Thoracic aorta (tissue), 2 donors: ENCODE data around the gene SNRNP70. TPM values are rescaled to one million over a fixed set of nuclear protein-coding genes. Genes with fewer than 3 reads are reported as not detected.
A peak's percentile ranks its signal among the peaks of the same experiment; 100 is the strongest.
"Not testable (repeated sequence)": the region's sequence is repeated elsewhere in the genome, so short reads cannot be mapped to it uniquely, and the experiment has no call there.

ENCODE experiments used
- ATAC-seq: fragments of 150-250 bp; one replicate; pipeline ENCODE4 v1.8.0; 2017; ENCODE audit warnings: low read depth; ENCODE audit not compliant: insufficient number of reproducible peaks, low FRiP score
- DNase-seq: peaks from one replicate; pipeline ENCODE4 v3.0.0-alpha.2; 2020; ENCODE audit warnings: low spot score
- H3K27ac ChIP-seq, 2 donors: fragments of 200-600 bp; sonication (generic); 1 replicate in 1 of 2; 2 replicates in 1 of 2; pipeline ENCODE4 v1.5.1; 2016; ENCODE audit warnings: mild to moderate bottlenecking in 2 of 2, moderate library complexity in 2 of 2
- H3K27me3 ChIP-seq: fragments of 200-600 bp; sonication (generic); replicated peaks from 2 replicates; pipeline ENCODE4 v1.6.0; 2016; ENCODE audit warnings: mild to moderate bottlenecking; ENCODE audit not compliant: insufficient read depth
- H3K36me3 ChIP-seq: fragments of 200-600 bp; sonication (generic); one replicate; pipeline ENCODE4 v1.5.1; 2016
- H3K4me1 ChIP-seq, 2 donors: fragments of 200-600 bp; sonication (generic); 1 replicate in 1 of 2; 2 replicates in 1 of 2; pipeline versions ENCODE4 v1.5.1 to v1.6.0; 2016; ENCODE audit warnings: low read depth in 2 of 2, mild to moderate bottlenecking in 1 of 2; ENCODE audit not compliant: control insufficient read depth in 1 of 2
- H3K4me3 ChIP-seq: fragments of 200-600 bp; sonication (generic); 2 replicates; pipeline ENCODE4 v1.5.1; 2016; ENCODE audit warnings: mild to moderate bottlenecking
- H3K9me3 ChIP-seq: fragments of 200-600 bp; sonication (generic); 2 replicates; pipeline ENCODE4 v1.5.1; 2016
- CTCF ChIP-seq: fragments of 200-600 bp; sonication (generic); IDR thresholded peaks from one replicate; pipeline ENCODE4 v1.5.1; 2019; ENCODE audit warnings: antibody characterized with exemption
- total RNA-seq, 2 donors: library from RNA; depleted of rRNA; stranded (reverse); fragments of >200 nt; gene quantifications; one replicate each; pipeline versions ENCODE4 v1.1.0 to v1.2.3, GENCODE V29; 2016

SNRNP70 gene
- total RNA-seq, 2 donors from 2014 or later = 339 to 438 TPM

GRCh38 chr19:49140951-49141350 is 55.7 kb downstream of the SNRNP70 start:
- no peak overlapping the region for H3K4me3 ChIP-seq
- TF ChIP-seq CTCF = no peak
- no peak for DNase-seq

GRCh38 chr19:49141352-49141751 is 56.1 kb downstream of the SNRNP70 start:
- H3K9me3 ChIP-seq = no peaks in the 10 kb centered on the region
- DNase-seq (no peak), ATAC-seq (no peak)
- H3K27ac ChIP-seq = no peak overlapping the region
- peaks cover 4 to 15% of the 10 kb centered on the region in 2 donors for H3K4me1 ChIP-seq
- no peaks in the 10 kb centered on the region for H3K27me3 ChIP-seq
- H3K36me3 ChIP-seq = no peaks in the 10 kb centered on the region
- TF ChIP-seq CTCF = no peak
- H3K4me3 ChIP-seq = no peak overlapping the region

More at GRCh38 chr19:49140951-49141350, 55.7 kb downstream of the SNRNP70 start:
- Histone ChIP-seq H3K27ac (no peak overlapping the region), H3K4me1 (peaks cover 4 to 11% of the 10 kb centered on the region in 2 donors), H3K36me3 (no peaks in the 10 kb centered on the region), H3K27me3 (no peaks in the 10 kb centered on the region), H3K9me3 (no peaks in the 10 kb centered on the region)
- ATAC-seq = no peak

- no peaks in the 10 kb centered on the region for H3K27me3 ChIP-seq
- H3K4me3 ChIP-seq = peak overlapping the region; percentile 78
- H3K36me3 ChIP-seq = no peaks in the 10 kb centered on the region
- peak; percentile 87 for ATAC-seq
- H3K27ac ChIP-seq = no peak overlapping the region
- H3K9me3 ChIP-seq = no peaks in the 10 kb centered on the region
- no peak for TF ChIP-seq CTCF
- peaks cover 4 to 18% of the 10 kb centered on the region in 2 donors for H3K4me1 ChIP-seq
- DNase-seq = peak; percentile 72
Observed at GRCh38 chr19:49142866-49143335, 57.6 kb downstream of the SNRNP70 start.

GRCh38 chr19:49145573-49146407 is 60.5 kb downstream of the SNRNP70 start:
- H3K4me1 ChIP-seq = peaks cover 16 to 29% of the 10 kb centered on the region in 2 donors
- H3K36me3 ChIP-seq = no peaks in the 10 kb centered on the region
- no peaks in the 10 kb centered on the region for H3K9me3 ChIP-seq
- TF ChIP-seq CTCF = peak; percentile 92
- no peaks in the 10 kb centered on the region for H3K27me3 ChIP-seq
- peak overlapping the region; percentile 56 for H3K4me3 ChIP-seq
- ATAC-seq (no peak), DNase-seq (no peak)
- no peak overlapping the region for H3K27ac ChIP-seq

GRCh38 chr19:49146408-49146770 is 61.1 kb downstream of the SNRNP70 start:
- H3K36me3 ChIP-seq, H3K27me3 ChIP-seq, DNase-seq, H3K27ac ChIP-seq, ATAC-seq, H3K9me3 ChIP-seq: not testable (repeated sequence)
- H3K4me3 ChIP-seq = peak overlapping the region; percentile 56
- peaks cover 22 to 34% of the 10 kb centered on the region in 2 donors for H3K4me1 ChIP-seq
